ENCODE results near the gene LHX4.

LHX4 gene

DNA sequence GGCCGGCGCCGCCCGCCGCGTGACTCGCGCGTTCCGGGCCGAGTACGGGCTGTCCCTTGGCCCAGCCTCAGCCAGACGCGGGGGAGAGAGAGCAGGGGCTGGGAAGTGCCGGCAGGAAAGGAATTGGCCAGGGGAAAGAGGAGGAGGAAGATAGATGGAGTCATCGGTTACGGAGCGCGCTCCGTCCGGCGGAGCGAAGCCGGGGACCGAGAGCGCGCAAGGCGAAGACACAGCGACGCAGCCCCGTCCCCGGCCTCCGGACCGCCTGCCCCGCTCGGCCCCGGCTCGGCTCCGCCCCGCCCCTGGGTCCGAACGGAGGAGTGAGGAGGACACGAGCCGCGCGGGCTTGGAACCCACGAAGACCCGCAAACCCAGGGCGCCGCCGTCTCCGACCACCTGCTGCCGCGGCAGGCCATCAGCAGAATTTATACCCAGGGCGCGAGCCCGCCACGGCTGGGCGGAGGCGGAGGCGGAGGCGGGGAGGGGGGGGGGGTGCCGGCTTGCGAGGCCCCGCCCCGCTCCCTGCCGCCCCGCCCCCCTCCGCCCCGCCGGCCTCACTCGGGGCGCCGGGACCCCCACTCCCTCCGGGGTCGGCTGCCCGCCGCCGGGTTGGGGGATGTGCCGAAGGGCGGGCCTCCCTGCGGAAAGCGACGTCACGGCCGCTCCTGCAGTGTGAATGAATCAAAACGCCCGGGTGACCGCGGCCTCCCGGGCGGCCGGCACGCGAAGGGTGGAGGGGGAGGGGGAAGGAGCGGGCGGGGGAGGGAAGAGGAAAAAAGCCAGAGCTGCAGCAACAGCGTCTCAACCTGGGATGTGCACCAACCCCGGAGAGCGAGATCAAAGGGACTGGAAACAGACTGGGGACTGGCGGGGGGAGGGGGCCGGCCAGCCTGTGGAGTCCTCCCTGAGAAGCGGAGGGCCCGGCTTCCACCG lies at the start of gene LHX4:
Gene LHX4 (plus strand): TSS at position 782 of the 933 bp plus-strand sequence. CDS start 266 bp downstream, outside the sequence.
- in situ Hi-C loops (cut with MboI; ENCODE audit: low pct_unique_long_range_greater_than_20kb, low sequenced_read_pairs, unreplicated experiment) = no loop called here
- TF ChIP-seq, protein P1, sequence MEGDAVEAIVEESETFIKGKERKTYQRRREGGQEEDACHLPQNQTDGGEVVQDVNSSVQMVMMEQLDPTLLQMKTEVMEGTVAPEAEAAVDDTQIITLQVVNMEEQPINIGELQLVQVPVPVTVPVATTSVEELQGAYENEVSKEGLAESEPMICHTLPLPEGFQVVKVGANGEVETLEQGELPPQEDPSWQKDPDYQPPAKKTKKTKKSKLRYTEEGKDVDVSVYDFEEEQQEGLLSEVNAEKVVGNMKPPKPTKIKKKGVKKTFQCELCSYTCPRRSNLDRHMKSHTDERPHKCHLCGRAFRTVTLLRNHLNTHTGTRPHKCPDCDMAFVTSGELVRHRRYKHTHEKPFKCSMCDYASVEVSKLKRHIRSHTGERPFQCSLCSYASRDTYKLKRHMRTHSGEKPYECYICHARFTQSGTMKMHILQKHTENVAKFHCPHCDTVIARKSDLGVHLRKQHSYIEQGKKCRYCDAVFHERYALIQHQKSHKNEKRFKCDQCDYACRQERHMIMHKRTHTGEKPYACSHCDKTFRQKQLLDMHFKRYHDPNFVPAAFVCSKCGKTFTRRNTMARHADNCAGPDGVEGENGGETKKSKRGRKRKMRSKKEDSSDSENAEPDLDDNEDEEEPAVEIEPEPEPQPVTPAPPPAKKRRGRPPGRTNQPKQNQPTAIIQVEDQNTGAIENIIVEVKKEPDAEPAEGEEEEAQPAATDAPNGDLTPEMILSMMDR (IDR thresholded peaks at IDR 0.05; ENCODE audit: extremely low read depth, insufficient read depth, missing control alignments) = no peak
- DNase-seq (ENCODE audit: low spot score) = peak; percentile 86

DNA sequence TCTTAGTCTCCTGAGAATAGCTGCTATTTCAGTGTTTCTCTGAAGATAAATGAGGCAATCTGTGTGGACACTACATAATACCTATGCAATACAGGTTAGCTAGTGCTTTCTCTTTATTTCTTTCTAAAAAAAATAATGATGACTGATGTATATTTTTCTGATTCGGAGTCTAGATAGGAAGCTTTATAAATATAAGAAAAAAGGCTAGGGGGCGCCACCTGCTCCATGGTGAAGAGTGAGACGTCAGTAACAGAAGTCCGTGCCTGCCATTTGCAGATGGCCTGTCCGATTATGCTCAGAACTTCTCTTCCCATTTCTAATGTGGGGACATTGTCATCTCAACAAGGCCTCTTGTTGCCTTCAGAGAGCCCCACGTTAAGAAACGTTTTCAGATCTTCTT lies 49.0 kb upstream of the LHX4 start:
- in situ Hi-C loops (cut with MboI; ENCODE audit: low pct_unique_long_range_greater_than_20kb, low sequenced_read_pairs, unreplicated experiment) = loop anchor here (25.0 kb wide), 1 partner anchor 469 kb away; no protein-coding TSS in a partner anchor
- DNase-seq (ENCODE audit: low spot score) = no peak
- TF ChIP-seq, protein P1 (IDR thresholded peaks at IDR 0.05; ENCODE audit: extremely low read depth, insufficient read depth, missing control alignments) = peak; percentile 23

DNA sequence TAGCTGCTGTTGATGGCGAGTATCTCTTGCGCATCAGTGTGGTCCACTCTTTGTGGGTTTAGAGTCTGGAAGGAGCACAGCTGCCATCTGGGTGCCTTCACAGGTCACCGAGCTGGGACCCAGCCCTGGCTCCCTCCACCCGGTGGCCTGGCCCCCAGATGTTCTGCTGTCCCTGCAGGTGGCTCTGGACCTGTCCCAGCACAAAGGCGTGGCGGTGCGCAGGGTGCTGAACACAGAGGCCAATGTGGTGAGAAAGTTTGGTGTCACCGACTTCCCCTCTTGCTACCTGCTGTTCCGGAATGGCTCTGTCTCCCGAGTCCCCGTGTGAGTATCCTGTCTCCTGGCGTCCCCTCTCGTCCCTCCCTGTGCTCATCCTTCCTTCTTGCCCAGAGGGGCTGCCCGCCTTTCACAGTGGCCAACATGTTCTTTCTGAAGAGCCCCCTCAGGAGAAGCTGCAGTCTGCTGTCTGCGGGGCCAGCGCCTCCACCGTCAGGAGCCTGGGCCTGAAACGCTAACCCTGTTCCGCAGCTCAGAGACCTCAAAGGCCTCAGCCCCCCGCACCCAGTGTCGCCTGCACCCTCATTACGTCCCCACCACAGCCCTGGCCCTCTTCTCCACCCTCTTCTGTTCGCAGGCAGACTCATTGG lies 47.9 kb upstream of the LHX4 start:
- TF ChIP-seq, protein P1 (IDR thresholded peaks at IDR 0.05; ENCODE audit: extremely low read depth, insufficient read depth, missing control alignments) = no peak
- DNase-seq (ENCODE audit: low spot score) = no peak
- in situ Hi-C loops (cut with MboI; ENCODE audit: low pct_unique_long_range_greater_than_20kb, low sequenced_read_pairs, unreplicated experiment) = loop anchor here (25.0 kb wide), 1 partner anchor 470 kb away; no protein-coding TSS in a partner anchor

DNA sequence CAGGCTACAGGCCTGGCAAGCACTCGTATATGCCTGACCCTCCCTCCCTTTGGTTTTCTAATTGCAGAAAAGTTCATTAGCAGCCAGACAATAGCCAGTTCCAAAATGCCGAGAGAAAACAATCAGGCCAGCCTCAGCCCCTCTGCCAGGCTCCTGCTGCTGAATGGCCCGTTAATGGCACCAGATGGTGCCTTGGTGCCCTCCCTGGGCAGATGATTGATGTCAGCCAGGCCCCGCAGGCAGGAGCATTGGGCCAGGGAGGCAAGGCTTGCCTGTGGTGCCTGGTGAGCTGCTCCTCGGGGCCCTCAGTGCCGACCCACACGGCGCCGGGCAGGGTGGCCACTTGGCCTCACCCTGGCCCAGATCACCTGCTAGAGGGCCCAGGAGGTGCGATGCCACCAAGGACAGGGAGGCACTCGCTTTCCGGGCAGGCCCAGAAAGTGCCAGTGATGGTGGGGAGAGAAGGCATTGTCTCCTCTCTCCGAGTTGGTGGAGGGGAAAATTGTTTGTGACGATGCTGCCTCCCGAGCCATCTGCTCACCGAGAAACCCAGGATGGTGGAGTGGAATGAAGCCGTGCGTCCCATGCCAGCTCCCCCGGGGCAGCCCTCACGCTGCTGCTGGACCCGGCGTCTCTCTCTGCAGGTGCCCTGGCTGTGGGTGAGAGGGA lies 47.3 kb upstream of the LHX4 start:
- TF ChIP-seq, protein P1 (IDR thresholded peaks at IDR 0.05; ENCODE audit: extremely low read depth, insufficient read depth, missing control alignments) = no peak
- no peak for DNase-seq (ENCODE audit: low spot score)
- in situ Hi-C loops (cut with MboI; ENCODE audit: low pct_unique_long_range_greater_than_20kb, low sequenced_read_pairs, unreplicated experiment) = loop anchor here (25.0 kb wide), 1 partner anchor 470 kb away; no protein-coding TSS in a partner anchor

DNA sequence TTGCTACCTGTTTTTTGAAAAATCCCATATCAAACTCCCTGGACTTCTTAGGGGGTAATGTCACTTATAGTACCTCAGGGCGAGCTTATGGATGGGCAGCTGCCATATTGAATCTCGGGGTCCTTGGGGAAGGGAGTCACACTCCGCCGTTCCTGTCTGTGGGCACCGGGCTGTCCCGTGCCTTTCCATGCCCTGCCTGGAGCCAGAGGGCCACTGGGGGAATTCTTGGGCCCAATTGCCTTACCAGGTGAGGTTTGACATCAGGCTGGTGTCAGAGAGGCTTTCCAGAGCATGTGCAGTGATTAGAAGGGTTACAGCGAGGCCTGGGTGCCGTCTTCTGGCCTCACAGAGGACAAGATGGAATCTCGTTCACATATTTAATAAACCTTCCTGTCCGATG lies 46.6 kb upstream of the LHX4 start:
- DNase-seq (ENCODE audit: low spot score) = no peak
- in situ Hi-C loops (cut with MboI; ENCODE audit: low pct_unique_long_range_greater_than_20kb, low sequenced_read_pairs, unreplicated experiment) = loop anchor here (25.0 kb wide), 1 partner anchor 471 kb away; no protein-coding TSS in a partner anchor
- TF ChIP-seq, protein P1 (IDR thresholded peaks at IDR 0.05; ENCODE audit: extremely low read depth, insufficient read depth, missing control alignments) = no peak

DNA sequence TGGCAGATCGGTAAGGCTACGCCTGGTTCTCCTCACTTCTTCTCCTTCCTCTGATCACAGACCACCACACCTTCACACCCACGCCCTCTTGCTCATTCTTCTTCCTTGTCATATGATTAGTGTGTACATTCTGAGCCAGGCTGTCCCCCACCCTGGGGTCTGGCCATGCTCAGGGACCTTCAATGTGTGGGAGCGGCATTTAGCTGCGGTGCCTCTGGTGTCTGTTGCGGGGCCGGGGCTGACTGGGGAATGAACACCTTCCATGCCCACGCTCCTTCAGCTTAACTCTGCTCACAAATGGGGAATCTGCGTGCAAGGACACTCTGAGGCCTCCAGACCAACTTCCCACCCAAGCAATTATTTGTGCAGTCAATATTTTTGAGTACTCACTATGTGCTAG lies 46.0 kb upstream of the LHX4 start:
- in situ Hi-C loops (cut with MboI; ENCODE audit: low pct_unique_long_range_greater_than_20kb, low sequenced_read_pairs, unreplicated experiment) = loop anchor here (25.0 kb wide), 1 partner anchor 472 kb away; no protein-coding TSS in a partner anchor
- no peak for DNase-seq (ENCODE audit: low spot score)
- TF ChIP-seq, protein P1 (IDR thresholded peaks at IDR 0.05; ENCODE audit: extremely low read depth, insufficient read depth, missing control alignments) = no peak
